Neural cell (in vitro differentiated cells): ENCODE measurements around the gene BTBD9. TPM values are rescaled to one million over a fixed set of nuclear protein-coding genes. Genes with fewer than 3 reads are reported as not detected.

Experiments
- H2AFZ ChIP-seq: fragments of 200-600, 300-800 bp; sonication (generic), shearing (Covaris generic); 2 replicates; pipeline ENCODE4 v1.6.0; 2014; ENCODE audit warnings: low read depth, mild to moderate bottlenecking, antibody characterized with exemption, low read length, moderate library complexity
- H3F3A ChIP-seq: fragments of 200-600 bp; shearing (Covaris generic); 2 replicates; pipeline ENCODE4 v1.6.1; 2016; ENCODE audit warnings: mild to moderate bottlenecking, moderate library complexity, mixed read lengths, antibody characterized with exemption, low read length; ENCODE audit not compliant: insufficient read depth, poor library complexity, severe bottlenecking
- H3K27ac ChIP-seq: fragments of 200-600, 300-800 bp; sonication (generic), shearing (Covaris generic); 2 replicates; pipeline ENCODE4 v1.5.1; 2014; ENCODE audit warnings: mild to moderate bottlenecking, low read length, moderate library complexity
- H3K27me3 ChIP-seq: fragments of 300-800, 200-600 bp; sonication (generic), shearing (Covaris generic); 2 replicates; pipeline ENCODE4 v1.6.0; 2014; ENCODE audit warnings: mild to moderate bottlenecking, low read depth, low read length, moderate library complexity; ENCODE audit not compliant: insufficient read depth
- H3K36me3 ChIP-seq: fragments of 300-800, 200-600 bp; sonication (generic), shearing (Covaris generic); 2 replicates; pipeline ENCODE4 v1.5.1; 2014; ENCODE audit warnings: mild to moderate bottlenecking, antibody characterized with exemption, low read length, moderate library complexity; ENCODE audit not compliant: insufficient read depth
- H3K4me2 ChIP-seq: fragments of 300-800, 200-600 bp; sonication (generic), shearing (Covaris generic); 2 replicates; pipeline ENCODE4 v1.6.0; 2014; ENCODE audit warnings: mild to moderate bottlenecking, low read length
- H3K4me3 ChIP-seq: fragments of 300-800, 200-600 bp; sonication (generic), shearing (Covaris generic); 2 replicates; pipeline ENCODE4 v1.5.1; 2014; ENCODE audit warnings: mild to moderate bottlenecking, low read length, moderate library complexity
- H3K79me2 ChIP-seq: fragments of 200-600 bp; shearing (Covaris generic); replicated peaks from 2 replicates; pipeline ENCODE4 v1.6.0; 2014; ENCODE audit warnings: mild to moderate bottlenecking, low read length, moderate library complexity; ENCODE audit not compliant: insufficient read depth
- H3K9ac ChIP-seq: fragments of 300-800, 200-600 bp; sonication (generic), shearing (Covaris generic); 2 replicates; pipeline ENCODE4 v1.6.1; 2016; ENCODE audit warnings: mild to moderate bottlenecking, low read length, mixed read lengths
- H3K9me2 ChIP-seq: fragments of 200-600 bp; shearing (Covaris generic); 2 replicates; pipeline ENCODE4 v1.6.1; 2016; ENCODE audit warnings: mild to moderate bottlenecking, low read length, mixed read lengths; ENCODE audit not compliant: insufficient read depth
- H3K9me3 ChIP-seq: fragments of 200-600, 300-800 bp; sonication (generic), shearing (Covaris generic); 2 replicates; pipeline ENCODE4 v1.6.1; 2016; ENCODE audit warnings: mild to moderate bottlenecking, mixed run types, low read length, moderate library complexity, mixed read lengths
- H4K20me1 ChIP-seq: fragments of 200-600 bp; shearing (Covaris generic); 2 replicates; pipeline ENCODE4 v1.6.1; 2016; ENCODE audit warnings: mild to moderate bottlenecking, mixed run types; ENCODE audit not compliant: insufficient read depth
- CTCF ChIP-seq: fragments of 450-650 bp; IDR thresholded peaks from 2 replicates; pipeline ENCODE4 v1.5.1; 2014; ENCODE audit warnings: antibody characterized with exemption, mild to moderate bottlenecking, moderate library complexity; ENCODE audit not compliant: poor library complexity, severe bottlenecking
- EP300 ChIP-seq: fragments of 450-650 bp; conservative IDR thresholded peaks from 2 replicates; pipeline ENCODE4 v1.6.1; 2014; ENCODE audit warnings: antibody characterized with exemption, mild to moderate bottlenecking, moderate library complexity; ENCODE audit not compliant: poor library complexity, severe bottlenecking
- EZH2 ChIP-seq: fragments of 200-600, 300-800 bp; shearing (Covaris generic), sonication (generic); IDR thresholded peaks from 2 replicates; pipeline ENCODE4 v1.6.1; 2014; ENCODE audit warnings: antibody characterized with exemption, low read length, borderline replicate concordance, mild to moderate bottlenecking; ENCODE audit not compliant: insufficient read depth, poor library complexity, severe bottlenecking
- MXI1 ChIP-seq: fragments of 450-650 bp; conservative IDR thresholded peaks from 2 replicates; pipeline ENCODE4 v1.6.1; 2014; ENCODE audit warnings: antibody characterized with exemption, mild to moderate bottlenecking; ENCODE audit not compliant: poor library complexity, severe bottlenecking
- POLR2AphosphoS5 ChIP-seq: IDR thresholded peaks from 2 replicates; pipeline ENCODE4 v1.6.1; 2012
- RAD21 ChIP-seq: fragments of 450-650 bp; conservative IDR thresholded peaks from 2 replicates; pipeline ENCODE4 v1.6.1; 2014; ENCODE audit warnings: antibody characterized with exemption, mild to moderate bottlenecking, moderate library complexity
- REST ChIP-seq: IDR thresholded peaks from 2 replicates; pipeline ENCODE4 v1.6.1; 2012; ENCODE audit warnings: borderline replicate concordance
- SMC3 ChIP-seq: fragments of 450-650 bp; conservative IDR thresholded peaks from 2 replicates; pipeline ENCODE4 v1.6.1; 2014; ENCODE audit warnings: antibody characterized with exemption, mild to moderate bottlenecking, moderate library complexity; ENCODE audit not compliant: poor library complexity
- TAF1 ChIP-seq: IDR thresholded peaks from 2 replicates; pipeline ENCODE4 v1.6.1; 2012; ENCODE audit warnings: low read depth
- polyA plus RNA-seq: library from polyadenylated mRNA; depleted of rRNA; stranded (reverse); fragments of >200 nt; gene quantifications from 2 replicates; pipeline ENCODE4 v1.2.3, GENCODE V29; 2014

BTBD9 gene
- polyA plus RNA-seq, 1 donor from 2014 or later: 6.2 TPM

DNA sequence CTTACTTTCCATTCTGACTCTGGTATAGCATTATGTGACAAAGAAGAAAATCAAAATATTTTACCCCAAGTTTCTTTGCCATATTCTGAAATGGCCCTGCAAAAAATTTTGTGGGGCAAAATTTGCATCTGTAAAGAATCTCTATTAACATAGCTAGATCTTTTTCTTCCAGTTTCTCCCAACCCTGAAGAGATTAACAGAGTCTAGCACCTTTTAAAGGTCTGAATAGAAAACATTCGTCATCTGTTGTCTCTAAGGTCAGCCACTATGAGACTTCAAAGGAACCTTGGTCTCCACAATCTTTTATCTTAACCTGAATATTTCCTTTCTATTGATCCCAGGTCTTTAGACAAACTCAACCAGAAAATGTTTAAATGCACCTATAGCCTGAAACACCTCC lies 205.7 kb downstream of the BTBD9 start:
- Histone ChIP-seq H3K36me3 (no peaks in the 10 kb centered on the region), H3K79me2 (no peaks in the 10 kb centered on the region), H3K27ac (no peak overlapping the region), H3K9me2 (no peaks in the 10 kb centered on the region), H3K9ac (no peak overlapping the region), H3K4me2 (no peak overlapping the region), H3K9me3 (no peaks in the 10 kb centered on the region), H3K27me3 (no peaks in the 10 kb centered on the region), H2AFZ (no peak overlapping the region), H4K20me1 (no peaks in the 10 kb centered on the region), H3K4me3 (no peak overlapping the region), H3F3A (no peaks in the 10 kb centered on the region)
- TF ChIP-seq EP300 (no peak), SMC3 (no peak), EZH2 (no peak)

GRCh38 chr6:38432479-38432878 lies 207.2 kb downstream of the BTBD9 start:
- no peaks in the 10 kb centered on the region for H3K9me3 ChIP-seq
- H3F3A ChIP-seq: no peaks in the 10 kb centered on the region
- no peaks in the 10 kb centered on the region for H4K20me1 ChIP-seq
- H3K4me3 ChIP-seq: no peak overlapping the region
- no peaks in the 10 kb centered on the region for H3K9me2 ChIP-seq
- H3K4me2 ChIP-seq: no peak overlapping the region
- TF ChIP-seq EP300 (no peak), RAD21 (no peak), CTCF (no peak), REST (no peak), SMC3 (no peak), EZH2 (no peak), MXI1 (no peak), POLR2AphosphoS5 (no peak), TAF1 (no peak)
- no peak overlapping the region for H3K9ac ChIP-seq
- no peaks in the 10 kb centered on the region for H3K79me2 ChIP-seq
- H3K27me3 ChIP-seq: no peaks in the 10 kb centered on the region
- H3K36me3 ChIP-seq: no peaks in the 10 kb centered on the region
- no peak overlapping the region for H2AFZ ChIP-seq
- no peak overlapping the region for H3K27ac ChIP-seq

DNA sequence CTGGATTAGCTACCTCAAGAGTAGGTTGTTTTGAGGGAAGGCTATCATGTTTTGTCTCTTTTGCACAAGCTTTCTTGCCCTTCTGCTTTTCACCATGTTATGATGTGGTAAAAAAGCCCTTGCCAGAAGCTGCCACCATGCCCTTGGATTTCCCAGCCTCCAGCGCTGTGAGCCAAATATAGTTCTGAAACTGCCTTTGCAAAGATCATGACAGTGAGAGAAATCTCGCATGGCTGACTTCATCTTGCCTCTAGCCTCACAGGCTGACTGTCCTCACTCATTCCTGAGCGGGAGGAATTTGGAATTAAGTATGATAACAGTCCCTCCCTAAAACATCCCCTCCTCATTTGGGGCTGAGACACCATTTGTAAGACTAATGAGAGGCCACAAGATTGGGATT lies 207.7 kb downstream of the BTBD9 start:
- Histone ChIP-seq H3K4me3 (no peak overlapping the region), H2AFZ (no peak overlapping the region), H3K4me2 (no peak overlapping the region), H3K79me2 (no peaks in the 10 kb centered on the region), H4K20me1 (no peaks in the 10 kb centered on the region), H3K27ac (no peak overlapping the region), H3K36me3 (no peaks in the 10 kb centered on the region), H3K9me3 (no peaks in the 10 kb centered on the region), H3K9ac (no peak overlapping the region), H3K9me2 (no peaks in the 10 kb centered on the region), H3K27me3 (no peaks in the 10 kb centered on the region), H3F3A (no peaks in the 10 kb centered on the region)
- no peak for TF ChIP-seq MXI1
- TF ChIP-seq REST: no peak
- TF ChIP-seq CTCF: no peak
- TF ChIP-seq RAD21: no peak
- no peak for TF ChIP-seq EZH2
- TF ChIP-seq TAF1: no peak
- TF ChIP-seq POLR2AphosphoS5: no peak
- no peak for TF ChIP-seq EP300
- no peak for TF ChIP-seq SMC3
